Activated naive CD4-positive, alpha-beta T cell treated with anti-CD3 and anti-CD28 coated beads, Interleukin-2, amount 10 ng/mL, durations not matched to agents 7 days and 5 days (primary cell): Measurements from ENCODE around the gene POLR2E.
"Not testable (repeated sequence)": the region's sequence is repeated elsewhere in the genome, so short reads cannot be mapped to it uniquely, and the experiment has no call there.

Source experiments
- CTCF ChIA-PET: fragments of 350-600 bp; sonication (Branson Sonifier 250); formaldehyde crosslinking; loops from one replicate; lab custom pipeline; 2021; ENCODE audit warnings: antibody characterized with exemption; lab: Charles Lee
- DNase-seq: peaks from one replicate; pipeline ENCODE4 v3.0.0-alpha.2; 2020
- H3K27ac Mint-ChIP-seq: one replicate; pipeline ENCODE4 v1.8.0; 2021; ENCODE audit warnings: mild to moderate bottlenecking, moderate library complexity, mixed read lengths
- H3K27me3 Mint-ChIP-seq: one replicate; pipeline ENCODE4 v1.8.0; 2021; ENCODE audit warnings: mild to moderate bottlenecking, mixed read lengths
- H3K36me3 Mint-ChIP-seq: one replicate; pipeline ENCODE4 v1.8.0; 2021; ENCODE audit warnings: mixed read lengths
- H3K4me1 Mint-ChIP-seq: one replicate; pipeline ENCODE4 v1.8.0; 2021; ENCODE audit warnings: mixed read lengths
- H3K4me3 Mint-ChIP-seq: one replicate; pipeline ENCODE4 v1.8.0; 2021; ENCODE audit warnings: mild to moderate bottlenecking, moderate library complexity, mixed read lengths
- H3K9me3 Mint-ChIP-seq: one replicate; pipeline ENCODE4 v1.8.0; 2021; ENCODE audit warnings: mixed read lengths

Gene POLR2E

GRCh38 chr19:1131718-1132551, 36.8 kb upstream of the POLR2E start:
- Mint-ChIP-seq H3K4me3 (peak overlapping the region; percentile 89), H3K36me3 (peaks cover 22% of the 10 kb centered on the region), H3K27me3 (no peaks in the 10 kb centered on the region), H3K4me1 (peaks cover 54% of the 10 kb centered on the region), H3K9me3 (no peaks in the 10 kb centered on the region), H3K27ac (peak overlapping the region; percentile 94)
- CTCF ChIA-PET = no interaction called here
- DNase-seq = peak; percentile 93

- Mint-ChIP-seq H3K27me3 (no peaks in the 10 kb centered on the region), H3K4me1 (peaks cover 49% of the 10 kb centered on the region), H3K9me3 (no peaks in the 10 kb centered on the region), H3K4me3 (peak overlapping the region; percentile 89), H3K27ac (peak overlapping the region; percentile 94), H3K36me3 (peaks cover 22% of the 10 kb centered on the region)
- DNase-seq = peak; percentile 82
- CTCF ChIA-PET = interaction anchor here (1.0 to 1.2 kb wide), 3 partner anchors 17 to 86 kb away, joined by 3 to 7 read pairs (median 4); no protein-coding TSS in a partner anchor
Observed at GRCh38 chr19:1130771-1131717, 35.9 kb upstream of the POLR2E start.

- peak overlapping the region; percentile 94 for H3K27ac Mint-ChIP-seq
- CTCF ChIA-PET = interaction anchor here (0.9 kb wide), 1 partner anchor 65 kb away, joined by 3 read pairs; no protein-coding TSS in a partner anchor
Observed at GRCh38 chr19:1129535-1129934, 34.4 kb upstream of the POLR2E start.

GRCh38 chr19:1129084-1129483, 33.9 kb upstream of the POLR2E start:
- CTCF ChIA-PET, DNase-seq, H3K9me3 Mint-ChIP-seq, H3K27me3 Mint-ChIP-seq: not testable (repeated sequence)
- H3K4me1 Mint-ChIP-seq = peaks cover 36% of the 10 kb centered on the region
- H3K27ac Mint-ChIP-seq = peak overlapping the region; percentile 94
- peaks cover 23% of the 10 kb centered on the region for H3K36me3 Mint-ChIP-seq
- peak overlapping the region; percentile 15 for H3K4me3 Mint-ChIP-seq

More at GRCh38 chr19:1129535-1129934, 34.4 kb upstream of the POLR2E start:
- Mint-ChIP-seq H3K4me1 (peaks cover 39% of the 10 kb centered on the region), H3K9me3 (no peaks in the 10 kb centered on the region), H3K4me3 (peak overlapping the region; percentile 89), H3K27me3 (no peaks in the 10 kb centered on the region), H3K36me3 (peaks cover 23% of the 10 kb centered on the region)
- no peak for DNase-seq

GRCh38 chr19:1128106-1128505, 32.9 kb upstream of the POLR2E start:
- Mint-ChIP-seq H3K9me3 (no peaks in the 10 kb centered on the region), H3K27ac (no peak overlapping the region), H3K4me3 (peak overlapping the region; percentile 38), H3K36me3 (peaks cover 28% of the 10 kb centered on the region), H3K4me1 (peaks cover 27% of the 10 kb centered on the region), H3K27me3 (no peaks in the 10 kb centered on the region)
- no peak for DNase-seq
- CTCF ChIA-PET = interaction anchor here (1.2 kb wide), 1 partner anchor 14 kb away, joined by 3 read pairs; no protein-coding TSS in a partner anchor

GRCh38 chr19:1126984-1127760, 32.0 kb upstream of the POLR2E start:
- CTCF ChIA-PET = interaction anchor here (1.2 kb wide), 1 partner anchor 14 kb away, joined by 3 read pairs; no protein-coding TSS in a partner anchor

GRCh38 chr19:1125601-1126467, 30.7 kb upstream of the POLR2E start:
- DNase-seq = no peak
- Mint-ChIP-seq H3K27me3 (no peaks in the 10 kb centered on the region), H3K9me3 (no peaks in the 10 kb centered on the region), H3K4me1 (peaks cover 19% of the 10 kb centered on the region), H3K4me3 (no peak overlapping the region), H3K36me3 (peaks cover 39% of the 10 kb centered on the region), H3K27ac (no peak overlapping the region)
- CTCF ChIA-PET = no interaction called here

More at GRCh38 chr19:1126984-1127760, 32.0 kb upstream of the POLR2E start:
- Mint-ChIP-seq H3K4me1 (peaks cover 21% of the 10 kb centered on the region), H3K4me3 (no peak overlapping the region), H3K27me3 (no peaks in the 10 kb centered on the region), H3K36me3 (peaks cover 31% of the 10 kb centered on the region), H3K27ac (no peak overlapping the region), H3K9me3 (no peaks in the 10 kb centered on the region)
- DNase-seq = no peak

GRCh38 chr19:1123885-1124677, 28.9 kb upstream of the POLR2E start:
- H3K4me1 Mint-ChIP-seq = peaks cover 3% of the 10 kb centered on the region
- CTCF ChIA-PET = interaction anchor here (1.4 kb wide), 1 partner anchor 11 kb away, joined by 6 read pairs; no protein-coding TSS in a partner anchor
- peaks cover 34% of the 10 kb centered on the region for H3K36me3 Mint-ChIP-seq

GRCh38 chr19:1123381-1123780, 28.2 kb upstream of the POLR2E start:
- Mint-ChIP-seq H3K4me1 (peaks cover 2% of the 10 kb centered on the region), H3K27ac (no peak overlapping the region), H3K9me3 (no peaks in the 10 kb centered on the region), H3K27me3 (no peaks in the 10 kb centered on the region), H3K4me3 (no peak overlapping the region), H3K36me3 (peaks cover 36% of the 10 kb centered on the region)
- CTCF ChIA-PET = interaction anchor here (1.4 kb wide), 1 partner anchor 10 kb away, joined by 6 read pairs; no protein-coding TSS in a partner anchor
- no peak for DNase-seq

More at GRCh38 chr19:1123885-1124677, 28.9 kb upstream of the POLR2E start:
- Mint-ChIP-seq H3K27me3 (no peaks in the 10 kb centered on the region), H3K4me3 (no peak overlapping the region), H3K27ac (no peak overlapping the region), H3K9me3 (no peaks in the 10 kb centered on the region)
- no peak for DNase-seq

- peak; percentile 44 for DNase-seq
- CTCF ChIA-PET = interaction anchor here (1.4 kb wide), 1 partner anchor 10 kb away, joined by 6 read pairs; no protein-coding TSS in a partner anchor
- Mint-ChIP-seq H3K36me3 (peaks cover 39% of the 10 kb centered on the region), H3K27ac (no peak overlapping the region), H3K4me1 (peaks cover 2% of the 10 kb centered on the region), H3K9me3 (no peaks in the 10 kb centered on the region), H3K27me3 (no peaks in the 10 kb centered on the region), H3K4me3 (no peak overlapping the region)
Observed at GRCh38 chr19:1122972-1123363, 27.8 kb upstream of the POLR2E start.

GRCh38 chr19:1122021-1122971, 27.1 kb upstream of the POLR2E start:
- no peak for DNase-seq
- H3K4me1 Mint-ChIP-seq = no peaks in the 10 kb centered on the region
- H3K27me3 Mint-ChIP-seq = no peaks in the 10 kb centered on the region
- H3K36me3 Mint-ChIP-seq = peaks cover 33% of the 10 kb centered on the region
- CTCF ChIA-PET = no interaction called here
- H3K9me3 Mint-ChIP-seq = no peaks in the 10 kb centered on the region
- H3K4me3 Mint-ChIP-seq = no peak overlapping the region
- no peak overlapping the region for H3K27ac Mint-ChIP-seq
